Central memory CD8-positive, alpha-beta T cell (primary cell): ENCODE measurements around the gene PFKL.
"Not testable (repeated sequence)": the region's sequence is repeated elsewhere in the genome, so short reads cannot be mapped to it uniquely, and the experiment has no call there.

Experiments used
- ATAC-seq: fragments of 150-1000 bp; cut with Tn5 transposase; replicated peaks from 2 replicates; pipeline ENCODE4 v1.10.0; 2022; ENCODE audit warnings: mild to moderate bottlenecking, moderate FRiP score, moderate number of reproducible peaks; ENCODE audit not compliant: poor library complexity, severe bottlenecking; ENCODE audit errors: extremely low read depth
- DNase-seq, 2 donors: peaks; one replicate each; pipeline ENCODE4 v3.0.0; 2021; ENCODE audit warnings: low spot score in 2 of 2
- H3K27ac Mint-ChIP-seq: one replicate; pipeline ENCODE4 v1.8.0; 2022; ENCODE audit warnings: low read depth, mild to moderate bottlenecking, moderate library complexity, mixed read lengths
- H3K27me3 Mint-ChIP-seq: one replicate; pipeline ENCODE4 v1.8.0; 2022; ENCODE audit warnings: mixed read lengths
- H3K36me3 Mint-ChIP-seq: one replicate; pipeline ENCODE4 v1.8.0; 2022; ENCODE audit warnings: mild to moderate bottlenecking, moderate library complexity, mixed read lengths; ENCODE audit not compliant: insufficient read depth
- H3K4me1 Mint-ChIP-seq: one replicate; pipeline ENCODE4 v1.8.0; 2022; ENCODE audit warnings: mixed read lengths
- H3K4me3 Mint-ChIP-seq: one replicate; pipeline ENCODE4 v1.8.0; 2022; ENCODE audit warnings: mild to moderate bottlenecking, moderate library complexity, mixed read lengths
- H3K9me3 Mint-ChIP-seq: one replicate; pipeline ENCODE4 v1.8.0; 2022; ENCODE audit warnings: mixed read lengths

Gene PFKL

DNA sequence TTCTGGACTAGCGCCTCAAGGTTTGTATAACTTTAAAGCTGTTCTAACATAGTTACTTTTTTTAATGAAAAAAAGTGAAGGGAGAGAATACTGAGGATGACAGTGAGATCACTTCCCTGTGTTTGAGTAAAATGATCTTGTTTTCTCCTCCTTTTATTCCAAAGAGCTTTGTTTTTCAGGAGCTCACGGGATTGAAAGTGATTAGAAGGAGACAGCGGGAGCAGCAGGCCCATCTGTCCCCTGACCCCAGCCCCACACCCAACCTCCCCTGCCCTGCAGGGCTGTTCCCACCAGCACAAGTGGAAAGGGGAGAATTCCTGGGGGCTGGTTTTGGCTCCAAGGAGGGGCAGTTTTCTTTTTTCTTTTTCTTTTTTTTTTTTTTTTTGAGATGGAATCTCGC is 36.1 kb upstream of the PFKL start:
- ATAC-seq: no peak
- H3K27ac Mint-ChIP-seq: no peak overlapping the region
- H3K4me3 Mint-ChIP-seq: no peak overlapping the region

DNA sequence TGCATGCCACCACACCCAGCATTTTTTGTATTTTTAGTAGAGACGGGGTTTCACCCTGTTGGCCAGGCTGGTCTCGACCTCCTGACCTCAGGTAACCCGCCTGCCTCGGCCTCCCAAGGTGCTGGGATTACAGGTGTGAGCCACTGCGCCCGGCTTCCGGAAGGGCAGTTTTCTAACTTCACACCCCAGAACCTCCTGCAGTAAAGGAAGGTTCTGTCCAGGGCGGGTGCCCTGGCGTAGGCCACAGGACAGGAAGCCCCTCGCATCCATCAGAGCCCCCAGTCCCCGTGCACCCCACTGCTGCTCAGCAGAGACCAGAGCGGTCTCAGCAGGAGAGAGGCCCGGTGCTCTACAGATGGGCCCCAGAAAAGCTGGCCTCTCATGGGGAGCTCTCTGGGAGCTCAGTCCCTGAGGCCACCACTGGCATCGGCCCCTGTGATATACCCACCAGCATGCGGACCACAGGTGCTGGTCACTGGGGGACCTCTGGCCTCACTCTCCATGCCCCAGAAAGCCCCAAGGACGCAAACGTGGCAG is 34.1 kb upstream of the PFKL start:
- no peaks in the 10 kb centered on the region for H3K9me3 Mint-ChIP-seq
- ATAC-seq: no peak

More for the DNA sequence above, 36.1 kb upstream of the PFKL start:
- peaks cover 2% of the 10 kb centered on the region for H3K36me3 Mint-ChIP-seq
- no peaks in the 10 kb centered on the region for H3K9me3 Mint-ChIP-seq
- peaks cover 8% of the 10 kb centered on the region for H3K27me3 Mint-ChIP-seq
- H3K4me1 Mint-ChIP-seq: no peaks in the 10 kb centered on the region
- DNase-seq: no peak

DNA sequence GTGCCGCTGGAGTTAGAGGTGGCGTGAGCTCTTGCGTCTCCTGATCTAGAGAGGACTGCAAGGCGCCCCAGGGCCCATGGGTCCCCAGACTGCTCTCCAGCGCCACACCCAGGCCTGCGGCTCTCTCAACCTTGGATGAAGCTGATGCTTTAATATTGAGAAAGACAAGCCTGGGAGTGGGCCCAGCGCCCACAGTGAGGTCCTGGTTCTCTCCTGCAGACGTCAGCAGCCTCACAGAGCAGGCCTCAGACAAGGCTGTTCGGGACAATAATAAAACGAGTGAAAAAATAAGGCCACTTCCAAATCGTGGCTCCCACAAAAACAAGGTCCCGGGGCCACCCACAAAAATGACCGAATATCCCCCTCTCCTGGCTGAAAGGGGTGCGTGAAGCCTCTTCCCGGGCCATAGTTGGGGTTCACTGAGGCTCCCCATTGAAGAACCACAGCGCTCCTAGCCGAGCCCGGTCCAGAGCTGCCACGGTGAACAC is 32.2 kb upstream of the PFKL start:
- no peak overlapping the region for H3K27ac Mint-ChIP-seq

More for the DNA sequence above, 34.1 kb upstream of the PFKL start:
- H3K27ac Mint-ChIP-seq: no peak overlapping the region
- no peaks in the 10 kb centered on the region for H3K36me3 Mint-ChIP-seq
- DNase-seq: no peak
- no peaks in the 10 kb centered on the region for H3K4me1 Mint-ChIP-seq
- no peak overlapping the region for H3K4me3 Mint-ChIP-seq
- H3K27me3 Mint-ChIP-seq: no peaks in the 10 kb centered on the region

DNA sequence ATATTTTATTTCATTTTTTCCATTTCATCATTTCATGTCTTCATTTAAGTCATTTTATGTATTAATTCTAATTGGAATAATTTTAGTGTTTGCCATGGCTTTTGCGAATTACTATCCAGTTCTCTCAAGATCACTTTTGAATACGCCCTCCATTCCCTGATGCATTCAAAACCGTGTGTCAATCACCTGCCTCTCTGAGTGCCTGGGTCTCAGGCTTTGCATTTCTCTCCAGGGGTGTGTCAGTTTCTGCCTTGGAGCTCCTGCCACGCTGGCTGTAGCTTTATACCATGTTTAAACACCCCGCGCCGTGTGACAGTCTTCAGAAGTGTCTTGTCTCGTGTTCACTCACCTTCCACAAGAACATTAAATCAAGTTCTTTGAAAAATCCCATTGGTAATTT is 30.8 kb upstream of the PFKL start:
- no peaks in the 10 kb centered on the region for H3K36me3 Mint-ChIP-seq
- no peaks in the 10 kb centered on the region for H3K27me3 Mint-ChIP-seq
- H3K4me1 Mint-ChIP-seq: no peaks in the 10 kb centered on the region
- ATAC-seq: no peak
- H3K9me3 Mint-ChIP-seq: no peaks in the 10 kb centered on the region
- no peak overlapping the region for H3K27ac Mint-ChIP-seq
- no peak for DNase-seq
- H3K4me3 Mint-ChIP-seq: no peak overlapping the region

More for the DNA sequence above, 32.2 kb upstream of the PFKL start:
- DNase-seq: no peak
- H3K36me3 Mint-ChIP-seq: no peaks in the 10 kb centered on the region
- no peak overlapping the region for H3K4me3 Mint-ChIP-seq
- no peaks in the 10 kb centered on the region for H3K9me3 Mint-ChIP-seq
- H3K27me3 Mint-ChIP-seq: no peaks in the 10 kb centered on the region
- ATAC-seq: no peak
- H3K4me1 Mint-ChIP-seq: no peaks in the 10 kb centered on the region

DNA sequence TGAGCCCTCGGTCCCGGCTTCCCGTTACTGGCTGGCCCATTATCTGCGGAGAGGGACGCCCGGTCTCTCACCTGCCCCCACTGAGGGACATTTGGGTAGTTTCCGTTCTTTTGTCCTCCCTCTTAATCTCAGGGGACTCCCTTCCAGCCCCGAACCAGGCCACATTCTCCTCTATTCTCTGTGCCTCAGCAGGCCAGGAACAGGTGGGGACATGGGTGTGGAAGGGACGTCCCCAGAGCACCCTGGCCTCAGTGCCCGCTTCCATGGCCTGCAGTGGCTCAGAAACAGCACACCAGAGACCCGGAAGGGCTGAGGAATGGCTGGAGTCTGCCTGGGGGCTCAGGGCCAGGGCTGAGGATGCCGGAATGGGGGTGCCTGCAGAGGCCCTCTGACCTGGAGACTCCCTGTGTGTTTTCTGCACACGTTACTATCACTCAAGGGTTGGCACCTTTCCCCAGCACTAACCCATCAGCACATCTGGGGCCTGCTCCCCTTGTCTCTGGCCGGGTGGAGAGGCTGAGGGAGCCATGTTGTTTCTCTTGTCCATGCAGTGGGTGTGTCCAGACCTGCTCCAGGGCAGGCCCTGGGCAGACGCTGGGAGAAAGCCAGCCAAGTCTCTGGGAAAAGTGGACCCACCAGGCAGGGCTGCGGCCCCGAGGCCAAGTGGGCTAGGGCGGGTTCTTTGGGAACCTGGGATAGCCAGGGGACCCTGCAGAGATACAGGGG is 28.1 kb upstream of the PFKL start:
- Mint-ChIP-seq H3K4me1 (no peaks in the 10 kb centered on the region), H3K9me3 (no peaks in the 10 kb centered on the region), H3K27me3 (no peaks in the 10 kb centered on the region), H3K4me3 (no peak overlapping the region), H3K27ac (no peak overlapping the region), H3K36me3 (no peaks in the 10 kb centered on the region)
- ATAC-seq (no peak), DNase-seq (no peak)

DNA sequence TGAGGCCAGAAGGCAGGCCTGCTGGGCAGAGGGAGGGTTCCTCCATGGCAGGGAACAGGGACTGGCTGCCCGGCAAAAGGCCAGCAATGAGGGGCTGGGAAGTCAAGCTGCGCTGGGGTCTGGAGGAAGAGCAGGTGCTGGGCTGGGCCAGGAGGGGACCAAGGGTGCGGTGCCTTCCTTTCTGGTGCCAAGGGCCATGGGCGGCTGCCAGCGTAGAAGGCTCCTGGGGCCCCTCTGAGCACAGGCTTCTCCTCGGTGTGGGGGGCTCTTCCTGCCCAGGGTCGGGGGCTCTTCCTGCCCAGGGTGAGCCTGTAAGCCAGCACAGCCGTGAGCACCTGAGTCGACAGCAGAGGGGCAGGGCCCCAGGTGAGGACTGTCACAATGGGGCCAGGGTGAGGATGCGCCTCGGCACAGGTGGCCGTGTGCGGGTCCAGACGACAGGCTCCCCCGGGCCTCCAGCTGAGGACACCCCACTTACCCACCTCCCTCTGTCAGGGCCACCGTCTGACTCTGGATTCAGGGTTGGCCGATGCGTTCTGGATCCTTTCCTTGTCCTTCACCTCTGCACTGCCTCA is 27.5 kb upstream of the PFKL start:
- H3K4me3 Mint-ChIP-seq: no peak overlapping the region
- no peaks in the 10 kb centered on the region for H3K27me3 Mint-ChIP-seq
- ATAC-seq (no peak), DNase-seq (no peak)
- no peak overlapping the region for H3K27ac Mint-ChIP-seq
- no peaks in the 10 kb centered on the region for H3K9me3 Mint-ChIP-seq
- no peaks in the 10 kb centered on the region for H3K4me1 Mint-ChIP-seq
- H3K36me3 Mint-ChIP-seq: no peaks in the 10 kb centered on the region

DNA sequence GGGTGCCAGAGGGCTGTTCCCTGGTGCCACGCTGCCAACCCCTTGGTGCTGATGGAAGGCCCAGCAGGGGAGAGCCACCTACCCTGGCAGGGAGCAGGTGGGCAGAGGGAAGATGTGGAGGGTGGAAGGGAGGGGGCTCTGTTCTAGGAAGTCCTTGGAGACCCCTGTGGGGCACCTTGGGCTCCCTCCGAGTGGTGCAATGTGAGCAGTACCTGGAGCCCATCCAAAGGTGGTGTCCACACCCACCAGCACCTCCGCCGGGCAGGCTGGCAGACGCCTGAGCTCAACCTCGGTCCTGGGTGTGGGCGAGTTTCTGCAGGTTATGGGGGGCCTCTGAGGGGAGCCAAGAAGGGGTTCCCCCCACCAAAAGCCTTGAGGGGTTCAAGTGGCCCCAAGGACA is 26.8 kb upstream of the PFKL start:
- Mint-ChIP-seq H3K9me3 (no peaks in the 10 kb centered on the region), H3K4me3 (no peak overlapping the region), H3K27ac (no peak overlapping the region)

DNA sequence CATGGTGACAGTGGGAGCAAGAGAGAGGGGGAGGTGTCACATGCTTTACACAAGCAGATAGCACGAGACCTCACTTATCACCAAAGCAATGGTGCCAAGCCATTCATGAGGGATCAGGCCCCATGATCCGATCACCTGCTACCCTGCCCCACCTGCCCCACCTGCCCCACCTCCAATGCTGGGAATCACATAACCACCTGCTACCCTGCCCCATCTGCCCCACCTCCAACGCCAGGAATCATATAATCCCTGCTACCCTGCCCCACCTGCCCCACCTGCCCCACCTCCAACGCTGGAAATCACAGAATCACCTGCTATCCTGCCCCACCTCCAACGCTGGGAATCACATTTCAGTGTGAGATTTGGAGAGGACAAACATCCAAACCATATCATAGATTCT is 24.8 kb upstream of the PFKL start:
- Mint-ChIP-seq H3K27me3 (no peaks in the 10 kb centered on the region), H3K9me3 (no peaks in the 10 kb centered on the region), H3K27ac (no peak overlapping the region), H3K36me3 (no peaks in the 10 kb centered on the region), H3K4me1 (no peaks in the 10 kb centered on the region), H3K4me3 (no peak overlapping the region)
- DNase-seq: no peak
- no peak for ATAC-seq

More for the DNA sequence above, 26.8 kb upstream of the PFKL start:
- no peaks in the 10 kb centered on the region for H3K27me3 Mint-ChIP-seq
- no peaks in the 10 kb centered on the region for H3K4me1 Mint-ChIP-seq
- ATAC-seq (no peak), DNase-seq (no peak)
- H3K36me3 Mint-ChIP-seq: no peaks in the 10 kb centered on the region

DNA sequence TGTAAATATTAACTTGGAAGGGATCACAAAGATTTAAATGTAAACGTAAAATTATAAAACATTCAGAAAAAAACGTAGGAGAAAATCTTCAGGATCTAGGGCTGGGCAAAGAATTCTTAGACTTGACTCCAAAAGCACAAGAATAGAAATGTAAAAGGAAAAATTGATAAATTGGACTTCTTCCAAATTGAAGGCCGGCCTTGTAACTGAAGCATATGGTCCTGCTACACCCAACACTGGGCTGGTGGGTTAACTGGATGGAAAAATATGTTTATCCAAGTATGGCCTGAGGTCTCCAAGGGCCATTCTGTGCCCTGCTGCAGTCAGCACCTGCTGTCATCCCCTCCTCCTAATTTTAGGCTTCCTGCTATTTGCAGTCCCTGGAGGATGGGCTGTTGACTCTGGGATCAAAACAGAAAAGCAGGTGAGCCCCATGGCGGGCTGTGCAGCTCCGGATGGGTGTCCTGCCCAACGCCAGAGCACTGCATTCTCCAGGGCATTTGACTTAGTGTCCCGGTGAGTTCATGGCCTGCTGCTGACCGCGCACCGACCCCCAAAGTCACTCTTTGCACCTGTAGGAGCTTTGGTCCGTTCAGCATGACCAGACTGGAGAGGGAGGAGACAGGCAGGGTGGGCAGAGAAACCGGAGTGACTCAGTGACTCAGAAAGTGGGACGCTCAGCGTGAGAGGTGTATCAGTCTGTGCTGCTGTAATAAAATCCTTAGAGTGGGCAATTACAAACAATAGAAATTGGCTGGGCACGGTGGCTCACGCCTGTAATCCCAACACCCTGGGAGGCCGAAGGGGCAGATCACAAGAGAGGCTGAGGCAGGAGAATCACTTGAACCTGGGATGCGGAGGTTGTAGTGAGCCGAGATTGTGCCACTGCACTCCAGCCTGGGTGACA is 20.2 kb upstream of the PFKL start:
- Mint-ChIP-seq H3K4me3 (no peak overlapping the region), H3K9me3 (no peaks in the 10 kb centered on the region)

DNA sequence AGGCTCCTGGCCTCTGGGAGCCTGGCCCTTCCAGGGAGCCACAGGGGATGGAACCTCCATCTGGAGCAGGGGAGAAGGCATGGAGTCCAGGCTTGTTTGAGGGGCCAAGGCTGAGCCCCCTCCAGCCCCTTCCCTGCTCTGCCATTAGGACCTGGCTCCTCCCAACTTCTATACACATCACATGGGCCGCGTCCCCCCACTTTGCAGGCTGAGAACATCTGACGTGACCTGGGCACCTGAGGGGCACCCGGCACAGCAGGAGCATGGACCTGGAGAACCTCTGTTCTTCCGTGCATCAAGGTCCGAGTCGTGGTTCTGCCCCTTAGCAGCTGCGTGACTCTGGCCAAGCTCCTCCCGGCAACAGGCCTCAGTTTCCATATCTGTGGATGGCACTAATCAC is 18.1 kb upstream of the PFKL start:
- no peak for ATAC-seq
- Mint-ChIP-seq H3K36me3 (no peaks in the 10 kb centered on the region), H3K27me3 (no peaks in the 10 kb centered on the region), H3K9me3 (no peaks in the 10 kb centered on the region), H3K4me1 (no peaks in the 10 kb centered on the region), H3K27ac (no peak overlapping the region), H3K4me3 (no peak overlapping the region)
- DNase-seq: no peak

More for the DNA sequence above, 20.2 kb upstream of the PFKL start:
- no peaks in the 10 kb centered on the region for H3K27me3 Mint-ChIP-seq
- no peaks in the 10 kb centered on the region for H3K36me3 Mint-ChIP-seq
- no peaks in the 10 kb centered on the region for H3K4me1 Mint-ChIP-seq
- DNase-seq: no peak
- ATAC-seq: no peak
- H3K27ac Mint-ChIP-seq: no peak overlapping the region

DNA sequence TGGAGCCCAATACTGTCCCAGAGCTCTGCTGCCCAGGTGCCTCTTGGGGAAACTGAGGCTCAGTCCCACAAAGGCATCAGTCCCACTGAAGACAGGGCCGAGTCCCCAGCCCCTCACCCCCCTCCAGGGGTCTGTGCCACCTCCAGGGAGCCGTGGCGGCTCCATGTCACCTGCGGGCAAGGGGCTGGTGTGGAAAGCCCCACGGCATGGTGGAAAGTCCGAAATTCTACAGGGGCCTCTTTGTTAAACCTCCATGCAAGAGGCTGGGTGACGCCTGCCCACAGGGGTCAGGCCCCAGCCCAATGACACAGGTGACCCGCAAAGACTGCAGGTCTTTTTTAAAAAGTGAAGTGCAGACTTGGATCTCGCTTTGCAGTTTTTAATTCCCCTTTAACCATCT is 17.5 kb upstream of the PFKL start:
- ATAC-seq: no peak
- no peaks in the 10 kb centered on the region for H3K36me3 Mint-ChIP-seq
- no peaks in the 10 kb centered on the region for H3K27me3 Mint-ChIP-seq
- no peaks in the 10 kb centered on the region for H3K4me1 Mint-ChIP-seq
- no peak for DNase-seq
- H3K4me3 Mint-ChIP-seq: no peak overlapping the region
- no peaks in the 10 kb centered on the region for H3K9me3 Mint-ChIP-seq
- H3K27ac Mint-ChIP-seq: no peak overlapping the region

DNA sequence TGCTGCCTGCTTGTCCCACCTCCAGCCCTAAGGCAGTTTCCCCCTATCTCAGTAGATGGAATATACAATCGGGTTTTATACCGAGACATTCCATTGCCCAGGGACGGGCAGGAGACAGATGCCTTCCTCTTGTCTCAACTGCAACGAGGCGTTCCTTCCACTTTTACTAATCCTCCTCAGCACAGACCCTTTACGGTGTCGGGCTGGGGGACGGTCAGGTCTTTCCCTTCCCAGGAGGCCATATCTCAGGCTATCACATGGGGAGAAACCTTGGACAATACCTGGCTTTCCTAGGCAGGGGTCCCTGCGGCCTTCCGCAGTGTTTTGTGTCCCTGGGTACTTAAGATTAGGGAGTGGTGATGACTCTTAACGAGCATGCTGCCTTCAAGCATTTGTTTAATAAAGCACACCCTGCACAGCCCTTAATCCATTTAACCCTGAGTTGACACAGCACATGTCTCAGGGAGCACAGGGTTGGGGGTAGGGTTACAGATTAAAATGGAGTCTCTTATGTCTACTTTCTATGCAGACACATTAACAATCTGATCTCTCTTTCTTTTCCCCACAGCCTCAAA is 16.6 kb upstream of the PFKL start:
- not testable (repeated sequence) for H3K4me3 Mint-ChIP-seq, DNase-seq, H3K9me3 Mint-ChIP-seq, H3K27ac Mint-ChIP-seq, H3K36me3 Mint-ChIP-seq, ATAC-seq, H3K4me1 Mint-ChIP-seq, H3K27me3 Mint-ChIP-seq
